Sigmoid colon (tissue), 7 donors: ENCODE measurements around the gene HERPUD1. TPM values are rescaled to one million over a fixed set of nuclear protein-coding genes. Genes with fewer than 3 reads are reported as not detected.
A peak's percentile ranks its signal among the peaks of the same experiment; 100 is the strongest.

ENCODE experiments used
- DNase-seq: peaks from one replicate; pipeline ENCODE4 v3.0.0-alpha.2; 2019
- H3K27ac ChIP-seq, 4 donors: fragments of 200-600 bp; sonication (generic); one replicate each; pipeline ENCODE4 v1.5.1; 2016 to 2019; ENCODE audit warnings: mild to moderate bottlenecking in 1 of 4
- H3K27me3 ChIP-seq, 3 donors: fragments of 200-600 bp; sonication (generic); one replicate each; pipeline ENCODE4 v1.5.1; 2019; ENCODE audit warnings: mild to moderate bottlenecking in 1 of 3
- H3K36me3 ChIP-seq, 4 donors: fragments of 200-600 bp; sonication (generic); one replicate each; pipeline ENCODE4 v1.5.1; 2016 to 2019
- H3K4me1 ChIP-seq, 4 donors: fragments of 200-600 bp; sonication (generic); one replicate each; pipeline ENCODE4 v1.5.1; 2017 to 2019
- H3K4me3 ChIP-seq, 4 donors: fragments of 200-600 bp; sonication (generic); one replicate each; pipeline ENCODE4 v1.5.1; 2017 to 2019; ENCODE audit warnings: mild to moderate bottlenecking in 2 of 4, moderate library complexity in 1 of 4
- H3K9me3 ChIP-seq, 4 donors: fragments of 200-600 bp in 3 of 4; sonication (generic) in 3 of 4; one replicate each; pipeline versions ENCODE4 v1.5.1 to v1.6.1; 2013 to 2019
- CTCF ChIP-seq, 4 experiments: fragments of 450-650 bp in 3 of 4; fragments of 200-600 bp in 1 of 4; IDR thresholded peaks; one replicate each; pipeline ENCODE4 v1.5.1; 2016 to 2019; ENCODE audit warnings: antibody characterized with exemption in 4 of 4, mild to moderate bottlenecking in 3 of 4, moderate library complexity in 2 of 4
- EP300 ChIP-seq, 4 donors: sonication (generic); formaldehyde crosslinking; IDR thresholded peaks; one replicate each; pipeline ENCODE4 v1.6.1; 2017; ENCODE audit warnings: antibody characterized with exemption in 4 of 4
- POLR2A ChIP-seq, 2 donors: fragments of 450-650 bp; IDR thresholded peaks; one replicate each; pipeline ENCODE4 v1.6.1; 2016; ENCODE audit warnings: antibody characterized with exemption in 2 of 2, mild to moderate bottlenecking in 2 of 2, moderate library complexity in 2 of 2
- POLR2AphosphoS5 ChIP-seq, 4 donors: sonication (generic); formaldehyde crosslinking; IDR thresholded peaks; one replicate each; pipeline ENCODE4 v1.6.1; 2017; ENCODE audit warnings: antibody characterized with exemption in 4 of 4
- WGBS, 2 donors: extraction: QIAGEN DNeasy Blood & Tissue Kit; methylation state at CpG; one replicate each; pipeline ENCODE4 v1.1.7; 2013; 5-methylcytosine and 5-hydroxymethylcytosine counted together
- intact Hi-C: fragments of 100-400 bp; cut with DNase I; formaldehyde crosslinking; loops from one replicate; pipeline ENCODE4 v1.15.1; 2023
- polyA plus RNA-seq, 3 donors: library from polyadenylated mRNA; stranded (reverse); fragments of 200-250 nt; gene quantifications; one replicate each; pipeline ENCODE4 v1.2.3, GENCODE V29; 2013
- total RNA-seq, 4 donors: library from RNA; depleted of rRNA; stranded (reverse); fragments of >200 nt; gene quantifications; one replicate each; pipeline ENCODE4 v1.1.0, GENCODE V29; 2016
- donor health status: healthy with polysubstance abuse.
- donor health status: Bipolar disorder and iron deficiency.
- donor health status: healthy.

The HERPUD1 gene
- total and polyA plus RNA-seq, 7 donors = 54.1 to 119 (median 64.8) TPM

GRCh38 chr16:56912746-56913708 lies 18.9 kb upstream of the HERPUD1 start:
- intact Hi-C loops = no loop called here
- no peaks in the 10 kb centered on the region for H3K27me3 ChIP-seq
- no peaks in the 10 kb centered on the region for H3K36me3 ChIP-seq
- peak; percentile 62 for DNase-seq
- peak overlapping the region in 1 of 4 donors; percentile 31 for H3K27ac ChIP-seq
- H3K4me1 ChIP-seq = no peaks in the 10 kb centered on the region
- no peak overlapping the region for H3K4me3 ChIP-seq
- TF ChIP-seq POLR2AphosphoS5 (IDR thresholded peaks at IDR 0.05) (no peak), CTCF (IDR thresholded peaks at IDR 0.05) (no peak), EP300 (IDR thresholded peaks at IDR 0.05) (no peak), POLR2A (IDR thresholded peaks at IDR 0.05) (no peak)
- H3K9me3 ChIP-seq = no peaks in the 10 kb centered on the region
- 21 to 71% methylated on average over 18 of the region's 18 CpGs for WGBS, 2 donors

GRCh38 chr16:56914896-56915295 lies 17.0 kb upstream of the HERPUD1 start:
- no peaks in the 10 kb centered on the region for H3K9me3 ChIP-seq
- no peak overlapping the region for H3K4me3 ChIP-seq
- H3K27me3 ChIP-seq = no peaks in the 10 kb centered on the region
- H3K4me1 ChIP-seq = no peaks in the 10 kb centered on the region
- H3K36me3 ChIP-seq = no peaks in the 10 kb centered on the region
- TF ChIP-seq POLR2A (IDR thresholded peaks at IDR 0.05) = no peak
- TF ChIP-seq EP300 (IDR thresholded peaks at IDR 0.05) = no peak
- no peak for TF ChIP-seq POLR2AphosphoS5 (IDR thresholded peaks at IDR 0.05)
- TF ChIP-seq CTCF (IDR thresholded peaks at IDR 0.05) = no peak
- intact Hi-C loops = no loop called here
- 84 to 99% methylated on average over 7 of the region's 7 CpGs for WGBS, 2 donors
- peak; percentile 18 for DNase-seq
- no peak overlapping the region for H3K27ac ChIP-seq

- WGBS, 2 donors = 58 to 76% methylated on average over 13 of the region's 13 CpGs
Observed at GRCh38 chr16:56915336-56916119, 16.4 kb upstream of the HERPUD1 start.

More at GRCh38 chr16:56915336-56916119, 16.4 kb upstream of the HERPUD1 start:
- intact Hi-C loops = no loop called here
- no peaks in the 10 kb centered on the region for H3K9me3 ChIP-seq
- DNase-seq = peak; percentile 65
- no peak overlapping the region for H3K4me3 ChIP-seq
- H3K27ac ChIP-seq = peak overlapping the region in 1 of 4 donors; percentile 66
- no peaks in the 10 kb centered on the region for H3K4me1 ChIP-seq
- no peaks in the 10 kb centered on the region for H3K36me3 ChIP-seq
- H3K27me3 ChIP-seq = no peaks in the 10 kb centered on the region
- TF ChIP-seq POLR2A (IDR thresholded peaks at IDR 0.05) = no peak
- no peak for TF ChIP-seq CTCF (IDR thresholded peaks at IDR 0.05)
